KOPT-K1 (cell line): ENCODE results near the gene DNER.
"Not testable (repeated sequence)": the region's sequence is repeated elsewhere in the genome, so short reads cannot be mapped to it uniquely, and the experiment has no call there.

Experiments
- H3K27ac ChIP-seq: fragments of 200-600 bp; sonication (generic); 2 replicates; pipeline ENCODE4 v1.5.1; 2016; ENCODE audit warnings: antibody characterized with exemption, mild to moderate bottlenecking, low read depth, low read length; ENCODE audit not compliant: poor library complexity, severe bottlenecking
- H3K36me3 ChIP-seq: fragments of 200-600 bp; sonication (generic); 2 replicates; pipeline ENCODE4 v1.5.1; 2017; ENCODE audit warnings: antibody characterized with exemption, mild to moderate bottlenecking, low read length, moderate library complexity; ENCODE audit not compliant: insufficient read depth
- H3K9me3 ChIP-seq: fragments of 200-600 bp; sonication (generic); 2 replicates; pipeline ENCODE4 v1.5.1; 2017; ENCODE audit warnings: antibody characterized with exemption, low read length, mild to moderate bottlenecking; ENCODE audit not compliant: insufficient read depth, poor library complexity, severe bottlenecking

Gene DNER

GRCh38 chr2:229693845-229694244, 20.5 kb downstream of the DNER start:
- H3K27ac ChIP-seq, H3K36me3 ChIP-seq, H3K9me3 ChIP-seq: not testable (repeated sequence)

DNA sequence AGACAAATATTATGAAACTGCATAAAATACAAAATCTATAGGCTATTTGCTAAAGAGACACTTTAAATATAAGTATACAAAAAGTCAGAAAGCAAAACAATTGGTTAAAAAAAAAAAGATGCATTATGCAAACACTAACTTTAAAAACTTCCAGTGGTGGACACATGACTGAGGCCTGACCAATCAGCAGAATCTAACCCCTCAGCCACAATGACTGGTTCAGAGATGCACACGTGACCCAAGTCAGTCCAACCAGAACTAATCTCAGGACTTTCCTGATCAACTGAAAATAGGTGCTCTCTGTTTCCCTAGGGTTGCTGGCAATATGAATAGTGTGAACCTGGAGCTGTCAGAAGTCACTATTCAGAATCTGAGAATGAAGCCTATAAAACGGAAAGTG, 22.7 kb downstream of the DNER start:
- H3K36me3 ChIP-seq, result no peaks in the 10 kb centered on the region
- no peaks in the 10 kb centered on the region for H3K9me3 ChIP-seq
- H3K27ac ChIP-seq, result no peak overlapping the region

DNA sequence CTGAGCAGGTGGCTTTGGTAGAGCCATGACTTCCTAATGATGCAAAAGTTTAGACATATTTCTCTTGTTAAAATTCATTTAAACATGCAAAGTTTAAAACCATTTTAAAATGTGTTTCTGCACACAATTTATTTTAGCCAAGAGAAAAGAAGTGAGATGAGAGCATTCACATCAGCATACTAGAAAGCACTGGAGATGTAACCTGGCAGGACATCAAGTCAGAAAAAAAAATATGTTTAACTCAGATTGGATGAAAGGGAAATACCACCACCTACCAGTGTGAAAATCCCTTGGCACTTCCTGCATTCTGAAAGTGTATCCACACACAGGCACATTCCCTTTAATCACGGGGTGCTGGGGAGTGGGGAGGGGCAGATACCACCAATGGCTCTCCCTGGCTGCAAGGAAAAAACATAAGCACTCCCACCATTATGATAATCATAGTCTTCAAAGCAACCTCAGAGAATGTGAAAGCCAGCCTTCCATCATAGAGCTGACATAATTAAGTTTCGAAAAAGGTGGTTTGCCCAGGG, 25.0 kb downstream of the DNER start:
- Histone ChIP-seq H3K36me3 (no peaks in the 10 kb centered on the region), H3K9me3 (no peaks in the 10 kb centered on the region), H3K27ac (no peak overlapping the region)

DNA sequence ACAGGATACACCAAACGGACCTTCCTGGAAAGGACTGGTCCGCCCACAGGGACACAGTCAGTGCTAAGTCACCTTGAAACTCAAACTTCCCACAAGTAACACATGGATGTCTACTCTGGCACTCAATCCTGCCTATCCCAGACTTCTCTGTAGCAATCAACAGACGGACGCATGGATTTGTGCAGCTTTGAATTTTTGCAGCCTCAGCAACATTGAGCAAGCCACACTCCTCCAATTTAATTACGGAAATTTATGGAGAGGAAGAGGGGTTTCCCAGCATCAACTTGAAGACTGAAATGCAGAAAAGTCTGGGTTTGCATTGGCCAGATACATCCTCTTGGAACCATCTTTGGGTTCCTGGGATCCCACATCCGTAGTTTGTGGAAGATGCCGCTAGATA, 26.2 kb downstream of the DNER start:
- H3K36me3 ChIP-seq, result no peaks in the 10 kb centered on the region
- no peaks in the 10 kb centered on the region for H3K9me3 ChIP-seq
- no peak overlapping the region for H3K27ac ChIP-seq

GRCh38 chr2:229686122-229686919, 28.0 kb downstream of the DNER start:
- H3K36me3 ChIP-seq, result no peaks in the 10 kb centered on the region
- no peaks in the 10 kb centered on the region for H3K9me3 ChIP-seq
- H3K27ac ChIP-seq, result no peak overlapping the region

DNA sequence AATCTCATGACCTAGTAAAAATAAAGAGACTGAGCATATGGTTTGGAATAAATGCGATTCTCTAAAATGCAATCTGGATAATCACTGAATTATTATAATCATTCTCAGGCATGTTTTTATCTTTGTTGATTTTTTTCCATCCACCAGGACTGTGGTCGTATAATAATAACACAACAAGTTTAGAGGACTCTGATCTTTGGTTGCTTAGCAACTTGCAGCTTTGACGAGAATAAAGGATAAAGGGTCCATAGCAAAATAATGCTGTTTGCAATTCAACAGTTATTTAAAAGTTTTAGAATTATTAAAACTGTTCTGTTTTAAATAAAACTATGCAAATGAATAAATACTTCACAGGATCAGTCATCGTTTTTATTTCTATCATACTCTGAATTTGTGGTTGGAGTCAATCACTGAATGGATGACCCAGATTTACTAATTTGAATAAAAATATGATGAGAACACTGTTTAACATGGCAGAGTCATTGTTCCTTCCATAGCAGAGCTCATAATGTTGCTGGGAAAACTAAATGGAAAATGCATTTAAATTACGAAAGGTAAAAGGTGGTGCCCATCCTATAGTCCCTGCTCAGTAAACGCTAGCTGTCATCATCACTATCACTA, 29.3 kb downstream of the DNER start:
- Histone ChIP-seq H3K27ac (no peak overlapping the region), H3K9me3 (no peaks in the 10 kb centered on the region), H3K36me3 (no peaks in the 10 kb centered on the region)

GRCh38 chr2:229679393-229680125, 34.8 kb downstream of the DNER start:
- H3K27ac ChIP-seq, result no peak overlapping the region
- H3K36me3 ChIP-seq, result no peaks in the 10 kb centered on the region
- no peaks in the 10 kb centered on the region for H3K9me3 ChIP-seq

GRCh38 chr2:229675569-229675968, 38.8 kb downstream of the DNER start:
- Histone ChIP-seq H3K27ac (no peak overlapping the region), H3K9me3 (no peaks in the 10 kb centered on the region), H3K36me3 (no peaks in the 10 kb centered on the region)

DNA sequence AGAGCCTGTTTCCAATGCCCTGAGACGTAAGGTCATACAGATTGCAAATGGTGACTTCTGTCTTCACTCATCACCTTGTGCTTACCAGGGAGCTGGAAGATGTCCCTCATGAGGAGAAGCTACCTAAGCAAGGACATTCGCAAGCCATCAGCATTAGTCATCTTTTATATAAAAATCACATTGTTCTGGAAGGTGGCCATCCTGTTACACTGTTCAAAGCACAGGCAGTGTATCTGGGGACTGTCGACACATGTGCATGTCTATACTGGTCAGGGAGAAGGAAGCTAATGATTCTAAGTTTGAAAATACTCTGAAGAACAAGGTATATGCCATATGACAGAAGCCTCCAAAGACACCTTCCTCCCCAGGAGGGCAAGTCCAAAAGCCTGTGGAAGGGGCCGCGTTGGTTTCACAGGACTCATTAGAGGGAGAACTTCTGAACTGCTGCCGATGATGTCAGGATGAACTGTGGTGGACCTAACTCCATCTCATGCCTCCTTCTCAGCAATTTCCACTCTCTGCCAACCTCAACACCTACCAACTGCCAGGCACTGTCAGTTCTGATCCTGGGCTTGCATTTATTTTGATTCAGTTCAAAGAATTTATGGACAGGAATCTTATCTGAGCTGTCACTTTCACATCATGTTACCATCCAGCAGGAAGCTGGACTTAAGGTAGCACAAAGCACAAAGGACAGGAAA, 39.4 kb downstream of the DNER start:
- no peaks in the 10 kb centered on the region for H3K36me3 ChIP-seq
- no peak overlapping the region for H3K27ac ChIP-seq
- H3K9me3 ChIP-seq, result no peaks in the 10 kb centered on the region

- no peaks in the 10 kb centered on the region for H3K36me3 ChIP-seq
- no peak overlapping the region for H3K27ac ChIP-seq
- no peaks in the 10 kb centered on the region for H3K9me3 ChIP-seq
Measured at GRCh38 chr2:229673676-229674075, 40.7 kb downstream of the DNER start.

DNA sequence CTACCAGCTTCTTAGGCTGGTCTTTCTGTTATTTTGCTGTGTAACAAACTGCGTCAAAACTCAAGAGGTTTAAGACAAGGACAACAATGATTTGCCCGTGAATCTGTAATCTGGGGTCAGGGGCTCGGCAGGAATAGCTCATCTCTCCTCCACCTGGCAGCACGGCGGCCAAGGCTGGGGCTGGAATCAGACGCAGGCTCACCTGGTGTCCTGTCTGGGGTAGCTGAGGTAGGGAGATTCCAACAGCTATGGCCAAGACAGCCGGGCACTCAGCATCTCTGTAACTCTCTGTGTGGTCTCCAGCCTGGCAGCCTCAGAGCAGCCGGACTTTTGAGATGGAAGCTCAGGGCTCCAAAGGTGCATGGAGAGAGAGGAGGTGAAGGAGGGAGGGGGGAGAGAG, 42.3 kb downstream of the DNER start:
- H3K9me3 ChIP-seq, result no peaks in the 10 kb centered on the region
- no peaks in the 10 kb centered on the region for H3K36me3 ChIP-seq

DNA sequence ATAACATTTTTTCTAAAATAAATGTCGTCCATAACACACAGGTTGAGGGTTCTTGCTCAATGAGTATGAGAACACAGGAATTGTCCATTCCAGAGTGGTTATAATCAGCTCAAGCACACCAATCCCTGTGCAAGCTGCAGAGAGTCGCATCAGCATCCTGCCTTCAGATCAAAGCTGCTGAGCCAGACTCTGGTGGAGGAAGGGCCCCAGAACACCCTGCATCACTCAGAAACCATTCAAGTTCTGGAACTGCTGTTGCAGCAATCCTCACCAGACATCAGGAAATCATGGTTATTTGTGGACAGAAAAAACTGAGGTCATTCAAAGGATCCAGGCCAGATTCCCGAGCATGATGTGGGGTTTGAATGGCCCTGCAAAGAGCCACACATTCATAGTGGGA, 44.5 kb downstream of the DNER start:
- no peaks in the 10 kb centered on the region for H3K9me3 ChIP-seq
- no peak overlapping the region for H3K27ac ChIP-seq
- H3K36me3 ChIP-seq, result no peaks in the 10 kb centered on the region

More for the DNA sequence above, 42.3 kb downstream of the DNER start:
- H3K27ac ChIP-seq, result no peak overlapping the region

GRCh38 chr2:229666811-229667210, 47.5 kb downstream of the DNER start:
- Histone ChIP-seq H3K9me3 (no peaks in the 10 kb centered on the region), H3K27ac (no peak overlapping the region), H3K36me3 (no peaks in the 10 kb centered on the region)

DNA sequence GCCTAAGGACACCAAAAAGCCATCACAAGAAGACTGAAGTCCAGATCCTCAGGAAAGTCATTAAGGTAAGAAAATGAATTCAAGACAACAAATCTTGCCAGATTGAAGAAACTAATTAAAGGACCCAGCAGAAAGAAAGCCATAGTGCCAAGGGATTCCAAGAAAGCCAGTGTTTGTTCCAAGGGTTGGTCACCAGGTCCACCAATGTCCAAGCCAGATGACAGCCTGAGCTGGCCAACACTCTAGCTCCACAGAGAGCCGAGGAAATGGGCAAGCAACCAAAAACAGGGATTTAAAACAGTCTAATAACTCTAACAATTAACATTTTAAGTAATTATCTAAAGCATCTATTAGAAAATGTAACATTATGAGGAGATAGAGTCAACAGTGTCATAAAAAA, 49.2 kb downstream of the DNER start:
- Histone ChIP-seq H3K9me3 (no peaks in the 10 kb centered on the region), H3K36me3 (no peaks in the 10 kb centered on the region), H3K27ac (no peak overlapping the region)

GRCh38 chr2:229661478-229661877, 52.9 kb downstream of the DNER start:
- no peaks in the 10 kb centered on the region for H3K36me3 ChIP-seq
- H3K9me3 ChIP-seq, result no peaks in the 10 kb centered on the region
- H3K27ac ChIP-seq, result no peak overlapping the region
